ENCODE data around the gene GPC2. TPM values are rescaled to one million over a fixed set of nuclear protein-coding genes. Genes with fewer than 3 reads are reported as not detected.
"Not testable (repeated sequence)": the region's sequence is repeated elsewhere in the genome, so short reads cannot be mapped to it uniquely, and the experiment has no call there.

The GPC2 gene
- total RNA-seq, 1 donor, result 0.43 TPM

GRCh38 chr7:100185726-100186125 lies 8.5 kb upstream of the GPC2 start:
- DNase-seq (ENCODE audit: low read depth), result peak; percentile 11
- no peak overlapping the region for H3K4me3 ChIP-seq (ENCODE audit: low read depth, low read length)
- no peak for TF ChIP-seq CTCF (IDR thresholded peaks at IDR 0.05; ENCODE audit: insufficient read depth, low read depth, low read length)

- not testable (repeated sequence) for H3K4me3 ChIP-seq (ENCODE audit: low read depth, low read length); DNase-seq (ENCODE audit: low read depth)
Observed at GRCh38 chr7:100183090-100183489, 5.9 kb upstream of the GPC2 start.

- not testable (repeated sequence) for DNase-seq (ENCODE audit: low read depth); H3K4me3 ChIP-seq (ENCODE audit: low read depth, low read length)
Observed at GRCh38 chr7:100182616-100183015, 5.4 kb upstream of the GPC2 start.

GRCh38 chr7:100180084-100180483 lies 2.9 kb upstream of the GPC2 start:
- not testable (repeated sequence) for DNase-seq (ENCODE audit: low read depth); H3K4me3 ChIP-seq (ENCODE audit: low read depth, low read length)

GRCh38 chr7:100176096-100177044 lies 811 bp downstream of the GPC2 start:
- peak overlapping the region; percentile 72 for H3K4me3 ChIP-seq (ENCODE audit: low read depth, low read length)
- DNase-seq (ENCODE audit: low read depth), result no peak
- no peak for TF ChIP-seq CTCF (IDR thresholded peaks at IDR 0.05; ENCODE audit: insufficient read depth, low read depth, low read length)

- H3K4me3 ChIP-seq (ENCODE audit: low read depth, low read length), result no peak overlapping the region
- no peak for TF ChIP-seq CTCF (IDR thresholded peaks at IDR 0.05; ENCODE audit: insufficient read depth, low read depth, low read length)
- DNase-seq (ENCODE audit: low read depth), result no peak
Observed at GRCh38 chr7:100175296-100175935, 1.8 kb downstream of the GPC2 start.

GRCh38 chr7:100174582-100174981 lies 2.6 kb downstream of the GPC2 start:
- no peak overlapping the region for H3K4me3 ChIP-seq (ENCODE audit: low read depth, low read length)
- no peak for TF ChIP-seq CTCF (IDR thresholded peaks at IDR 0.05; ENCODE audit: insufficient read depth, low read depth, low read length)
- DNase-seq (ENCODE audit: low read depth), result no peak

- H3K4me3 ChIP-seq (ENCODE audit: low read depth, low read length), result no peak overlapping the region
- no peak for DNase-seq (ENCODE audit: low read depth)
- TF ChIP-seq CTCF (IDR thresholded peaks at IDR 0.05; ENCODE audit: insufficient read depth, low read depth, low read length), result no peak
Observed at GRCh38 chr7:100173806-100174495, 3.2 kb downstream of the GPC2 start.

All from fibroblast of villous mesenchyme (primary cell).